ENCODE measurements around the gene GOLGA6L9.
"Not testable (repeated sequence)": the region's sequence is repeated elsewhere in the genome, so short reads cannot be mapped to it uniquely, and the experiment has no call there.

GRCh38 chr15:82387209-82387608, 42.4 kb upstream of the GOLGA6L9 start:
- not testable (repeated sequence) for TF ChIP-seq POLR2AphosphoS5 (IDR thresholded peaks at IDR 0.05; ENCODE audit: low read depth, low read length); SPI1 (IDR thresholded peaks at IDR 0.05; ENCODE audit: low read depth, low read length); PAX5 (IDR thresholded peaks at IDR 0.05; ENCODE audit: insufficient read depth, low read length, severe bottlenecking); TAF1 (IDR thresholded peaks at IDR 0.05; ENCODE audit: low read depth, low read length); POU2F2 (IDR thresholded peaks at IDR 0.05; ENCODE audit: low read depth, low read length); POLR2A (IDR thresholded peaks at IDR 0.05; ENCODE audit: low read depth, low read length)

Measured in GM12891 (cell line).